ENCODE data around the gene SEMA5A.

Gene SEMA5A

GRCh38 chr5:9320652-9321051 is 225.2 kb downstream of the SEMA5A start:
- ChIA-PET CTCF (no interaction called here), POLR2A (no interaction called here)
- no peak for DNase-seq (ENCODE audit: extremely low spot score)
- no peak for TF ChIP-seq CTCF (IDR thresholded peaks at IDR 0.05; ENCODE audit: control extremely low read depth, extremely low read depth, low read depth, missing control alignments)

GRCh38 chr5:9318031-9318430 is 227.8 kb downstream of the SEMA5A start:
- no peak for TF ChIP-seq CTCF (IDR thresholded peaks at IDR 0.05; ENCODE audit: control extremely low read depth, extremely low read depth, low read depth, missing control alignments)
- CTCF ChIA-PET = interaction anchor here (1.0 kb wide), 1 partner anchor 18 kb away, joined by 3 read pairs; no protein-coding TSS in a partner anchor
- POLR2A ChIA-PET = no interaction called here
- no peak for DNase-seq (ENCODE audit: extremely low spot score)

GRCh38 chr5:9316733-9317132 is 229.1 kb downstream of the SEMA5A start:
- CTCF ChIA-PET = no interaction called here
- POLR2A ChIA-PET = no interaction called here
- DNase-seq (ENCODE audit: extremely low spot score) = no peak
- no peak for TF ChIP-seq CTCF (IDR thresholded peaks at IDR 0.05; ENCODE audit: control extremely low read depth, extremely low read depth, low read depth, missing control alignments)

- TF ChIP-seq CTCF (IDR thresholded peaks at IDR 0.05; ENCODE audit: control extremely low read depth, extremely low read depth, low read depth, missing control alignments) = no peak
- DNase-seq (ENCODE audit: extremely low spot score) = no peak
- CTCF ChIA-PET = no interaction called here
- POLR2A ChIA-PET = no interaction called here
Observed at GRCh38 chr5:9316041-9316440, 229.8 kb downstream of the SEMA5A start.

GRCh38 chr5:9314558-9314957 is 231.3 kb downstream of the SEMA5A start:
- CTCF ChIA-PET = no interaction called here
- POLR2A ChIA-PET = no interaction called here
- DNase-seq (ENCODE audit: extremely low spot score) = no peak
- no peak for TF ChIP-seq CTCF (IDR thresholded peaks at IDR 0.05; ENCODE audit: control extremely low read depth, extremely low read depth, low read depth, missing control alignments)

GRCh38 chr5:9313751-9314150 is 232.1 kb downstream of the SEMA5A start:
- ChIA-PET POLR2A (no interaction called here), CTCF (no interaction called here)
- no peak for TF ChIP-seq CTCF (IDR thresholded peaks at IDR 0.05; ENCODE audit: control extremely low read depth, extremely low read depth, low read depth, missing control alignments)
- DNase-seq (ENCODE audit: extremely low spot score) = no peak

- CTCF ChIA-PET = interaction anchor here (1.3 kb wide), 1 partner anchor 237 kb away, joined by 3 read pairs; no protein-coding TSS in a partner anchor
- POLR2A ChIA-PET = no interaction called here
- no peak for DNase-seq (ENCODE audit: extremely low spot score)
- TF ChIP-seq CTCF (IDR thresholded peaks at IDR 0.05; ENCODE audit: control extremely low read depth, extremely low read depth, low read depth, missing control alignments) = no peak
Observed at GRCh38 chr5:9307150-9307549, 238.7 kb downstream of the SEMA5A start.
